Sigmoid colon (tissue), 7 donors: ENCODE results near the gene RPS15A. TPM values are rescaled to one million over a fixed set of nuclear protein-coding genes. Genes with fewer than 3 reads are reported as not detected.
A peak's percentile ranks its signal among the peaks of the same experiment; 100 is the strongest.

Experiments used
- DNase-seq: peaks from one replicate; pipeline ENCODE4 v3.0.0-alpha.2; 2019
- H3K27ac ChIP-seq, 4 donors: fragments of 200-600 bp; sonication (generic); one replicate each; pipeline ENCODE4 v1.5.1; 2016 to 2019; ENCODE audit warnings: mild to moderate bottlenecking in 1 of 4
- H3K27me3 ChIP-seq, 3 donors: fragments of 200-600 bp; sonication (generic); one replicate each; pipeline ENCODE4 v1.5.1; 2019; ENCODE audit warnings: mild to moderate bottlenecking in 1 of 3
- H3K36me3 ChIP-seq, 4 donors: fragments of 200-600 bp; sonication (generic); one replicate each; pipeline ENCODE4 v1.5.1; 2016 to 2019
- H3K4me1 ChIP-seq, 4 donors: fragments of 200-600 bp; sonication (generic); one replicate each; pipeline ENCODE4 v1.5.1; 2017 to 2019
- H3K4me3 ChIP-seq, 4 donors: fragments of 200-600 bp; sonication (generic); one replicate each; pipeline ENCODE4 v1.5.1; 2017 to 2019; ENCODE audit warnings: mild to moderate bottlenecking in 2 of 4, moderate library complexity in 1 of 4
- H3K9me3 ChIP-seq, 4 donors: fragments of 200-600 bp in 3 of 4; sonication (generic) in 3 of 4; one replicate each; pipeline versions ENCODE4 v1.5.1 to v1.6.1; 2013 to 2019
- EP300 ChIP-seq, 4 donors: sonication (generic); formaldehyde crosslinking; IDR thresholded peaks; one replicate each; pipeline ENCODE4 v1.6.1; 2017; ENCODE audit warnings: antibody characterized with exemption in 4 of 4
- POLR2A ChIP-seq, 2 donors: fragments of 450-650 bp; IDR thresholded peaks; one replicate each; pipeline ENCODE4 v1.6.1; 2016; ENCODE audit warnings: antibody characterized with exemption in 2 of 2, mild to moderate bottlenecking in 2 of 2, moderate library complexity in 2 of 2
- POLR2AphosphoS5 ChIP-seq, 4 donors: sonication (generic); formaldehyde crosslinking; IDR thresholded peaks; one replicate each; pipeline ENCODE4 v1.6.1; 2017; ENCODE audit warnings: antibody characterized with exemption in 4 of 4
- WGBS, 2 donors: extraction: QIAGEN DNeasy Blood & Tissue Kit; methylation state at CpG; one replicate each; pipeline ENCODE4 v1.1.7; 2013; 5-methylcytosine and 5-hydroxymethylcytosine counted together
- intact Hi-C: fragments of 100-400 bp; cut with DNase I; formaldehyde crosslinking; loops from one replicate; pipeline ENCODE4 v1.15.1; 2023
- polyA plus RNA-seq, 3 donors: library from polyadenylated mRNA; stranded (reverse); fragments of 200-250 nt; gene quantifications; one replicate each; pipeline ENCODE4 v1.2.3, GENCODE V29; 2013
- total RNA-seq, 4 donors: library from RNA; depleted of rRNA; stranded (reverse); fragments of >200 nt; gene quantifications; one replicate each; pipeline ENCODE4 v1.1.0, GENCODE V29; 2016
- TF ChIP-seq, protein P1 (sequence below), 4 experiments: fragments of 450-650 bp in 3 of 4; fragments of 200-600 bp in 1 of 4; IDR thresholded peaks; one replicate each; pipeline ENCODE4 v1.5.1; 2016 to 2019; ENCODE audit warnings: antibody characterized with exemption in 4 of 4, mild to moderate bottlenecking in 3 of 4, moderate library complexity in 2 of 4
- donor health status: healthy with polysubstance abuse.
- donor health status: Bipolar disorder and iron deficiency.
- donor health status: healthy.

RPS15A gene
- total and polyA plus RNA-seq, 7 donors = 1,724 to 6,579 (median 4,979) TPM

- Histone ChIP-seq H3K36me3 (peaks cover 34 to 88% (median 45%) of the 10 kb centered on the region in 4 donors), H3K9me3 (no peaks in the 10 kb centered on the region), H3K4me1 (no peaks in the 10 kb centered on the region), H3K4me3 (no peak overlapping the region), H3K27ac (no peak overlapping the region), H3K27me3 (no peaks in the 10 kb centered on the region)
- intact Hi-C loops = no loop called here
- TF ChIP-seq POLR2A (IDR thresholded peaks at IDR 0.05) (no peak), EP300 (IDR thresholded peaks at IDR 0.05) (no peak), POLR2AphosphoS5 (IDR thresholded peaks at IDR 0.05) (no peak)
- TF ChIP-seq, protein P1, sequence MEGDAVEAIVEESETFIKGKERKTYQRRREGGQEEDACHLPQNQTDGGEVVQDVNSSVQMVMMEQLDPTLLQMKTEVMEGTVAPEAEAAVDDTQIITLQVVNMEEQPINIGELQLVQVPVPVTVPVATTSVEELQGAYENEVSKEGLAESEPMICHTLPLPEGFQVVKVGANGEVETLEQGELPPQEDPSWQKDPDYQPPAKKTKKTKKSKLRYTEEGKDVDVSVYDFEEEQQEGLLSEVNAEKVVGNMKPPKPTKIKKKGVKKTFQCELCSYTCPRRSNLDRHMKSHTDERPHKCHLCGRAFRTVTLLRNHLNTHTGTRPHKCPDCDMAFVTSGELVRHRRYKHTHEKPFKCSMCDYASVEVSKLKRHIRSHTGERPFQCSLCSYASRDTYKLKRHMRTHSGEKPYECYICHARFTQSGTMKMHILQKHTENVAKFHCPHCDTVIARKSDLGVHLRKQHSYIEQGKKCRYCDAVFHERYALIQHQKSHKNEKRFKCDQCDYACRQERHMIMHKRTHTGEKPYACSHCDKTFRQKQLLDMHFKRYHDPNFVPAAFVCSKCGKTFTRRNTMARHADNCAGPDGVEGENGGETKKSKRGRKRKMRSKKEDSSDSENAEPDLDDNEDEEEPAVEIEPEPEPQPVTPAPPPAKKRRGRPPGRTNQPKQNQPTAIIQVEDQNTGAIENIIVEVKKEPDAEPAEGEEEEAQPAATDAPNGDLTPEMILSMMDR (IDR thresholded peaks at IDR 0.05) = no peak
- WGBS, 2 donors = 94 to 95% methylated on average over 3 of the region's 3 CpGs
- no peak for DNase-seq
Measured at GRCh38 chr16:18811925-18812324, 21.8 kb upstream of the RPS15A start.

DNA sequence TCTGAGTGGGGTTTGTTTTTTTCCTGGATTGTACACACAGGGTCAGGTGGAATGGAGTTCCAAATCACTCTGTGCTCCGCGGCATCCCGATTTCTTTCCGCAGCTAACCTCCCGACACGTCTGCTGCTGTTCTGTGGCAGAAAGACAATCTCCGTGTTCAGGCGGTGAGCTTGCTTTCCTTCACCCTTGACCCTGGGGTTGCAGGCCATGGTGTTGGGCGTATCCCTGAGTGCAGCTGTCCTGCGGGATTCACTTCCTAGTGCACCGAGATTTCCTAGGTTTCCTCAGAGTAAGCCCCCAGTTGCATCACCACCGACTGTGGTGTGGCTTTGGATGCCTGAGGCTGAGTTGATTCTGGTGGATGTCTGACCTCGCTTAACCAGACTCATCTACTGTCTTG lies 19.0 kb upstream of the RPS15A start:
- Histone ChIP-seq H3K9me3 (no peaks in the 10 kb centered on the region), H3K27ac (no peak overlapping the region), H3K4me1 (peaks cover 0 to 8% (median 0%) of the 10 kb centered on the region in 4 donors), H3K4me3 (no peak overlapping the region), H3K36me3 (peaks cover 21 to 65% (median 33%) of the 10 kb centered on the region in 4 donors), H3K27me3 (no peaks in the 10 kb centered on the region)
- WGBS, 2 donors = 95% methylated on average over 13 of the region's 13 CpGs
- DNase-seq = peak; percentile 44
- intact Hi-C loops = no loop called here
- TF ChIP-seq, protein P1 (IDR thresholded peaks at IDR 0.05) = no peak
- TF ChIP-seq POLR2AphosphoS5 (IDR thresholded peaks at IDR 0.05) (no peak), EP300 (IDR thresholded peaks at IDR 0.05) (no peak), POLR2A (IDR thresholded peaks at IDR 0.05) (no peak)

- Histone ChIP-seq H3K27me3 (no peaks in the 10 kb centered on the region), H3K36me3 (peaks cover 14 to 39% (median 16%) of the 10 kb centered on the region in 4 donors), H3K4me1 (peaks cover 0 to 26% (median 12%) of the 10 kb centered on the region in 4 donors), H3K27ac (peak overlapping the region in 1 of 4 donors; percentile 28), H3K4me3 (no peak overlapping the region), H3K9me3 (no peaks in the 10 kb centered on the region)
- no peak for TF ChIP-seq POLR2A (IDR thresholded peaks at IDR 0.05)
- no peak for TF ChIP-seq POLR2AphosphoS5 (IDR thresholded peaks at IDR 0.05)
- no peak for TF ChIP-seq EP300 (IDR thresholded peaks at IDR 0.05)
- TF ChIP-seq, protein P1 (IDR thresholded peaks at IDR 0.05) = no peak
- intact Hi-C loops = no loop called here
- DNase-seq = no peak
- whole genome bisulfite sequencing, 2 donors = 13 to 24% methylated on average over 2 of the region's 2 CpGs
Measured at GRCh38 chr16:18805257-18805773, 15.2 kb upstream of the RPS15A start.

GRCh38 chr16:18804540-18804939 lies 14.4 kb upstream of the RPS15A start:
- DNase-seq = no peak
- H3K27me3 ChIP-seq = no peaks in the 10 kb centered on the region
- intact Hi-C loops = loop anchor here (5.0 kb wide), 2 partner anchors 123 to 718 kb away; partner anchors contain the start of genes CCP110, GDE1 and SMG1
- H3K9me3 ChIP-seq = no peaks in the 10 kb centered on the region
- H3K27ac ChIP-seq = peak overlapping the region in 2 of 4 donors; percentile 28 to 34
- H3K4me1 ChIP-seq = peaks cover 0 to 34% (median 20%) of the 10 kb centered on the region in 4 donors
- H3K36me3 ChIP-seq = peaks cover 7 to 31% (median 11%) of the 10 kb centered on the region in 4 donors
- TF ChIP-seq POLR2A (IDR thresholded peaks at IDR 0.05) (no peak), EP300 (IDR thresholded peaks at IDR 0.05) (no peak), POLR2AphosphoS5 (IDR thresholded peaks at IDR 0.05) (no peak)
- TF ChIP-seq, protein P1 (IDR thresholded peaks at IDR 0.05) = no peak
- WGBS, 2 donors = 63 to 77% methylated on average over 3 of the region's 3 CpGs
- H3K4me3 ChIP-seq = no peak overlapping the region
